GM18519 (cell line): ENCODE data around the gene SLC30A3.

Source experiments
- ATAC-seq: cut with Tn5 transposase; IDR thresholded peaks from one replicate; pipeline ENCODE4 v1.9.1; 2021; ENCODE audit warnings: mild to moderate bottlenecking, moderate library complexity; ENCODE audit not compliant: unreplicated experiment, low FRiP score

SLC30A3 gene

DNA sequence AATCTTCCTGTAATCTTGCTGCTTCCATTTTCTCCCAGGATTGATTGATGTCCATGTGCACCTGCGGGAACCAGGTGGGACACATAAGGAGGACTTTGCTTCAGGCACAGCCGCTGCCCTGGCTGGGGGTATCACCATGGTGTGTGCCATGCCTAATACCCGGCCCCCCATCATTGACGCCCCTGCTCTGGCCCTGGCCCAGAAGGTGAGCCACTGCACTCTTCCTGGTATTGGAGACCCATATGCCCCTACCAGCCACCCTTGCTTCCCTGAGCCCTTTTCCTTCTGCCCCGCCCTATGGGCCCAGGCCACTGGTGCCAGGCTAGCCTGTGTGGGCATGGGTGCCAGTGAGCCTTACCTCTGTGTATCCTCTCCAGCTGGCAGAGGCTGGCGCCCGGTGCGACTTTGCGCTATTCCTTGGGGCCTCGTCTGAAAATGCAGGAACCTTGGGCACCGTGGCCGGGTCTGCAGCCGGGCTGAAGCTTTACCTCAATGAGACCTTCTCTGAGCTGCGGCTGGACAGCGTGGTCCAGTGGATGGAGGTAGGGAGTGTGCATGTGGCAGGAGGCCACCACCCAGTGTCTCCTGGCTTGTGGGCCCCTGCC, 25.4 kb downstream of the SLC30A3 start:
- no peak for ATAC-seq

DNA sequence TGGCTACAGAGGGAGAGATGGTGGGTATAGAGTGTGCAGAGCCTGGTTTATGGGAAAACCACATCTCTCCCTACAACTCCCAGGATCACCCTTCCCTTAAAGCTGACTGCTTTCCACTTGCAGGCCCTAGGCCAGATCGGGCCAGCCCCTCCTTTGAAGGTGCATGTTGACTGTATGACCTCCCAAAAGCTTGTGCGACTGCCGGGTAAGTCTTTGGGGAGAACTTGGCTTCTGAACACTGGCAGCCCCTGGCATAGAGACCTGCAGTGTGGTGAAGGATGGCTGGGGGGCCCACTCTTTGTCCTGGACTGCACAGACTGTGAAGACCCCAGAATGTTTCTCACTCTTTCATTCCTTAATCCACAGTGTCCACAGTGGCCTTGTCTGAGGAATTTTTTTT, 26.2 kb downstream of the SLC30A3 start:
- no peak for ATAC-seq

DNA sequence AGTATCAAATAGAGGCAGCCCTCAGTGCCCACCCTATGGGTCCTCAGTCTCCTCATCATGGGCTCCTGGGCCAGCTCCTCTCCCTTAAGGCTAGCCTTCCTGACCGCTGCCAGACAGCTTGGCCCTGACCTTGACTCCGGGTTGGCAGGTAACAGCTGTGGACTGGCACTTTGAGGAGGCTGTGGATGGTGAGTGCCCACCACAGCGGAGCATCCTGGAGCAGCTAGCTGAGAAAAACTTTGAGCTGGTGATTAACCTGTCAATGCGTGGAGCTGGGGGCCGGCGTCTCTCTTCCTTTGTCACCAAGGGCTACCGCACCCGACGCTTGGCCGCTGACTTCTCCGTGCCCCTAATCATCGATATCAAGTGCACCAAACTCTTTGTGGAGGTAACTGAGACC, 26.7 kb downstream of the SLC30A3 start:
- ATAC-seq: no peak

DNA sequence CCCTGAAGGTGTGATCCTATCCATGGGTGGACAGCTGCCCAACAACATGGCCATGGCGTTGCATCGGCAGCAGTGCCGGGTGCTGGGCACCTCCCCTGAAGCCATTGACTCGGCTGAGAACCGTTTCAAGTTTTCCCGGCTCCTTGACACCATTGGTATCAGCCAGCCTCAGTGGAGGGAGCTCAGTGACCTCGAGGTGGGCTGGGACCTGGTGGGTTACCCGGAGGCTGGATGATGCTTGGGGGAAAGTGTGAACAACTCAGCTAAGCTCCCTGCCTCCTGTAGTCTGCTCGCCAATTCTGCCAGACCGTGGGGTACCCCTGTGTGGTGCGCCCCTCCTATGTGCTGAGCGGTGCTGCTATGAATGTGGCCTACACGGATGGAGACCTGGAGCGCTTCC, 29.5 kb downstream of the SLC30A3 start:
- no peak for ATAC-seq

DNA sequence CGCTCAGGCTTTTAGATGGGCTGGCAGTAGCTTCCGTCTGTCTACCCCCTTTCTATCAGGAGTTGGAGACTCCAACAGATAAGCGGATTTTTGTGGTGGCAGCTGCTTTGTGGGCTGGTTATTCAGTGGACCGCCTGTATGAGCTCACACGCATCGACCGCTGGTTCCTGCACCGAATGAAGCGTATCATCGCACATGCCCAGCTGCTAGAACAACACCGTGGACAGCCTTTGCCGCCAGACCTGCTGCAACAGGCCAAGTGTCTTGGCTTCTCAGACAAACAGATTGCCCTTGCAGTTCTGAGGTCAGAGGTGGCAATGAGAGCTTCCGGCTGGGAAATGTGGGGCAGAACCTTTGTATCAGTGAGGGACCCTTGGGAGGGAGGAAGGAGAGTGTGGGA, 30.9 kb downstream of the SLC30A3 start:
- ATAC-seq: no peak

DNA sequence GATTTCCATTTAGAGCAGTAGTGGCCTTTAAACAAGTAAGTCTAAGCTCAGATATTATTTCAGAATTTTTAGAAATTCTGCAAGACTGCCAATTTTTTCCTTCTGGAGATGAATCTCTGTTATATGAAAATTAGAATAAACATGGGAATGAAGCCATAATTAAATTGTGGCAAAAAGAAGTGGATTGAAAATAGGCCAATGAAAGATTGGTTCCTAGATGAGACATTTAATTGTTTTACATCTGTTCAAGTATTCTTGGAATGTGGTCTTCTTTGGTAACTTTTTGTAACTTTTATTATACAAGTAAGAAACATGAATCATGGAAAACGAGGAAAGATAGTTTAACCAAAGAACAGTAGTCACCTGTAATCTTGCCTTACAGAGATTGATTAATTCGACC, 35.3 kb downstream of the SLC30A3 start:
- no peak for ATAC-seq

DNA sequence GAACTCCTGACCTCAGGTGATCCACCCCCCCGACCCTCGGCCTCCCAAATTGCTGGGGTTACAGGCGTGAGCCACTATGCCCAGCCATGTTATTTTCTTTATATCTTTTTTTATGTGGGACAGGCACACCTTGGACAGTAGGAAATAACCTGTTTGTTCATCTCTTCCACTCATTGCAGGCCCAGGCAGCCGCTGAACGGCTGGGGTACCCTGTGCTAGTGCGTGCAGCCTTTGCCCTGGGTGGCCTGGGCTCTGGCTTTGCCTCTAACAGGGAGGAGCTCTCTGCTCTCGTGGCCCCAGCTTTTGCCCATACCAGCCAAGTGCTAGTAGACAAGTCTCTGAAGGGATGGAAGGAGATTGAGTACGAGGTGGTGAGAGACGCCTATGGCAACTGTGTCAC, 37.3 kb downstream of the SLC30A3 start:
- ATAC-seq: no peak

DNA sequence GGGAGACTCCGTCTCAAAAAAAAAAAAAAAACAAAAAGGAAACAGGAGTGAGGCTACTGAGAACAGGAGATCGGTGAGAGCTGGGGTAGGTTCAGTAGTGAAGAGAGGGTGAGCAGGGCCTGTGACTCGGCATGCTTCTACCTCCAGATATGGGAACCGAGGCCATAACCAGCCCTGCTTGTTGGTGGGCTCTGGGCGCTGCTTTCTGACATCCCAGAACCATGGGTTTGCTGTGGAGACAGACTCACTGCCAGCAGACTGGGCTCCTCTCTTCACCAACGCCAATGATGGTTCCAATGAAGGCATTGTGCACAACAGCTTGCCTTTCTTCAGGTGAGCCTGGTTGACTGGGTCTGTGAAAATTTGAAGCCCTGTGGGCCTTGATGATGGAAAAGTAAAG, 39.4 kb downstream of the SLC30A3 start:
- no peak for ATAC-seq

DNA sequence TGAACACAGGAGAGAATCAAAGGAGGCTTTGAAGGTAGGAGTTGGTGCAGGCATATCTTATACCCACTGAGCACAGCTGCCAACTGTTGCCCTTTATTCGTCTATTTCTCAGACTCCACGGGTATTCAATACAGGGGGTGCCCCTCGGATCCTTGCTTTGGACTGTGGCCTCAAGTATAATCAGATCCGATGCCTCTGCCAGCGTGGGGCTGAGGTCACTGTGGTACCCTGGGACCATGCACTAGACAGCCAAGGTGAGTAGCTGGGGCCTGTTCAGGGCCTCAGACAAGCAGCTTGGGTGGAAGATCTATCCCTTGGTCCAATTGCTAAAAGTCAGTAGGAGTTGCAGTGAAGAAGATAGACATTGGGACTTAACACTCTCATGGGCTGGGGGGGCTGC, 40.4 kb downstream of the SLC30A3 start:
- no peak for ATAC-seq

DNA sequence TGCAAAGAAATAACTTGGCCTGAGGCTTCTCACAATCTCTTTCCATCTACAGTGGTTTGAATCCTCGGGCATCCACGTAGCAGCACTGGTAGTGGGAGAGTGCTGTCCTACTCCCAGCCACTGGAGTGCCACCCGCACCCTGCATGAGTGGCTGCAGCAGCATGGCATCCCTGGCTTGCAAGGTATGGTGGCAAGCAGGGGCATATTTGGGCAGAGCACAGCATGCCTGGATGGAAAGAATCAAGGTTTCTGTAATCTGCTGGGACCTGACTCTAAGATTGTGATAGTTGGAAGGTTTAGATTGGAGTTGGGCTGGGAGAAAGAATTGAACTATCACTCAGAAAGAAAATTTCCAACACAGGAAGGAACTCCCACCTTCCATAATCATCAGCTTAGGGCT, 41.7 kb downstream of the SLC30A3 start:
- no peak for ATAC-seq

DNA sequence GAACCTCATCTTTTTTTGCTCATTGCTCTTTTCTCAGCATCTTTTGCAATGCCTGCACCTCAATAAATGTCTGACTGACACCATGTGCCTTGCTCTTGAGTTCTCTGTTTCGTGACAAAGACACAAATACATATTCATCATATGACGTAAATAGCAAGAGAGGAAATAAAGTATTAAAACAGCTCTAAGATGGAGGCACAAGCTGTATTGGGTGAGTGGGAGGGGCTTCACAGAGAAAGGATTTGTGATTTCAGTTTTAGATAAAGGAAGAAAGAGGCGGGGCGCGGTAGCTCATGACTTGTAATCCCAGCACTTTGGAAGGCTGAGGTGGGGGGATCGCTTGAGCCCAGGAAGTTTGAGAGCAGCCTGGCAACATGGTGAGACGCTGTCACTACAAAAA, 42.8 kb downstream of the SLC30A3 start:
- ATAC-seq: no peak

DNA sequence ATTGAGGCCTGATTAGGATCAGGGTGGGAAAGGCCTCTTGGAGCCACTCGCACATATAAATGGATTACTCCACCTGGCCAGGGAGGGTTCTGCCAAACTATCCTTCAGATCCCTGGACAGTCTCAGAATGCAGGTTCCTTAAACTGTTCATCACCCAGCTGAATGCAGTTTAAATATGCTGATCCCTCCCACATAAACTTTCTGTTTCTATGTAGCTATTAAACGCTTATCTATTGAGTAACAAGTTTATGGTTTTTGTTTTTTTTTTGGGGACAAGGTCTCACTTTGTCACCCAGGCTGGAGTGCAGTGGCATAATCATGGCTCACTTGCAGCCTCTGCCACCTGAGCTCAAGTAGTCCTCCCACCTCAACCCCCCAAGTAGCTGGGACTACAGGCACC, 43.8 kb downstream of the SLC30A3 start:
- ATAC-seq: no peak

DNA sequence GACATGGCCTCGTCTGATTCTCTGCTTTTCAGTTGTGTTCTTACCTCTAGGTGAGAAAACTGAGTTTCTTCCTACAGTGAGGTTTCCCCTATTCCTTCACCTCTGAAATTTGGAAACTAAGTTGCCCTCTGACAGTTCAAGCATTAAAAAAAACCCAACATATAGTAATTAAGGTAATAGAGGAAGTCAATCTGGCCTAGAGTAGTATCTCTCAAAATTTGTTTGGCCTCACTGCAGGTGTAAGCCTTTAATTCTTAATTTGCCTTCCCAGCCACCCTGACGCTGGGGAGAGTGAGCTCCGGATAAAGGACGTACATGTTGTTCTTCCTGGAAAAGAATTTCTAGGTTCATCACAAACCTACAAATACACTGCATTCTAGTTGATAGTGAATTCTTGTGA, 44.2 kb downstream of the SLC30A3 start:
- ATAC-seq: no peak

DNA sequence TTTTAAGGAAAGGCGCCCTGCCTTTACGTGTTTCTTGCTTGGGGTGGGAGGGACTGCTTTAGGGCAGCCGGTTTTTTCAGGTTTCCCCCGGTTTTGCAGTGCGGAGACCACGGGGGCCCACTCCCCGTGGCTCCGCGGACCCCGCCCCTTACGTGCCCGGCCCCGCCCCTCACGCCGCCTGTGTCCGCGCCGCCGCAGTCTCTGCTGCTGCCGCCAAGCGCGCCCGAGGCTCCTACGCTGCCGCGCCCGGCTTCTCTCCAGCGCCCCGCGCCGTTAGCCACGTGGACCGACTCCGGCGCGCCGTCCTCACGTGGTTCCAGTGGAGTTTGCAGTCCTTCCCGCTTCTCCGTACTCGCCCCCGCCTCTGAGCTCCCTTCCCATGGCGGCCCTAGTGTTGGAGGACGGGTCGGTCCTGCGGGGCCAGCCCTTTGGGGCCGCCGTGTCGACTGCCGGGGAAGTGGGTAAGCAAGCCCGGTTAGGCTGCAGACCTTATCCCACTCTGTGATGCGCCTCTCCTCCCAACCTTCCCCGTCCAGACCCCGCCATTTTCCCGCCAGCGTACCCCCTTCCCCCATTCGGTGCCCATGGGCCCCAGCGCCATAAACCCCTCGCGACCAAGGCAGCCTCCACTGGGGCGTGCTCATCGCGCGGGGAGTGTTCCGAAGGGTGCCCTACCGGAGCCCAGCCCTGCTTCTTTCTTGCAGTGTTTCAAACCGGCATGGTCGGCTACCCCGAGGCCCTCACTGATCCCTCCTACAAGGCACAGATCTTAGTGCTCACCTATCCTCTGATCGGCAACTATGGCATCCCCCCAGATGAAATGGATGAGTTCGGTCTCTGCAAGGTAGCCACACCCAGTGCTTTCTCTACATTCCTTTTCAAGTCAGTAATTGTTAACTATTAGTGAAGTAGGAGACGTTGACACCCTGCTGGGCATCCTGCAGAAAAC, 45.4 kb downstream of the SLC30A3 start, which contains the start of gene CAD:
Gene CAD (plus strand): TSS at position 197 of the 949 bp plus-strand sequence. CDS start 183 bp downstream, at position 380.
- peak; percentile 44 for ATAC-seq

DNA sequence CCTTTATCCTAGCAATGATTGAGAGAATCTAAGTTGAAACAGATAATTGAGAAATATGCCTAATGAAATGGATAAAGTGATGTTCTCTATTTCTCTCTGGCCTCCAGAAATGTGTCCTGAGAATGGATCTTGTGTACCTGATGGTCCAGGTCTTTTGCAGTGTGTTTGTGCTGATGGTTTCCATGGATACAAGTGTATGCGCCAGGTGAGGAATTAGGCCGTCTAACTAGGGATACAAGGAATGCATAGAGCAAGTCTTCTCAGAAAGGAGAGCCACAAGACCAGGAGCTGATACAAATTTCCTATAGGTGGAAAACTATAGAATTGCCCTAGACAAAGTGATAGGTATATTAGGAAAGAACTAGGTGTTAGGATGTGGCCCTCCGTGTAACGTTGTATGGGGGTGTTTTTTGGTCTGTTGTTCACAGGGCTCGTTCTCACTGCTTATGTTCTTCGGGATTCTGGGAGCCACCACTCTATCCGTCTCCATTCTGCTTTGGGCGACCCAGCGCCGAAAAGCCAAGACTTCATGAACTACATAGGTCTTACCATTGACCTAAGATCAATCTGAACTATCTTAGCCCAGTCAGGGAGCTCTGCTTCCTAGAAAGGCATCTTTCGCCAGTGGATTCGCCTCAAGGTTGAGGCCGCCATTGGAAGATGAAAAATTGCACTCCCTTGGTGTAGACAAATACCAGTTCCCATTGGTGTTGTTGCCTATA, 46.3 kb downstream of the SLC30A3 start:
- no peak for ATAC-seq

DNA sequence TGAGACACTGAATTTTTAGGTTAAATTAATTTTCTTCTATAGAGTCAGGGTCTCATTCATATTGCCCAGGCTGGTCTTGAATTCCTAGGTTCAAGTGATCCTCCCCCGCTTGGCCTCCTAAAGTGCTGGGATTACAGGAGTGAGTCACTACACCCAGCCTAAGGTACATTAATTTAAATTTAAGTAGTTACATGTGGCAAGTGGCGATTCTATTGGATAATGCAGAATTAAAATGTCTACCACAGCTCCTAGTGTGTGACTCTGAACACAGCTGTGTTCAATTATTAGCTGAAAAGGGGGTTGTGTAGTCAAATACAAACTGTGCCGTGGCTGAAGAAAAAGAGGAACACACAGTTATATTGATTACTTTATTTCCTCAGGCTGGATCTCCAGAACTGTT, 47.9 kb downstream of the SLC30A3 start:
- ATAC-seq: no peak

DNA sequence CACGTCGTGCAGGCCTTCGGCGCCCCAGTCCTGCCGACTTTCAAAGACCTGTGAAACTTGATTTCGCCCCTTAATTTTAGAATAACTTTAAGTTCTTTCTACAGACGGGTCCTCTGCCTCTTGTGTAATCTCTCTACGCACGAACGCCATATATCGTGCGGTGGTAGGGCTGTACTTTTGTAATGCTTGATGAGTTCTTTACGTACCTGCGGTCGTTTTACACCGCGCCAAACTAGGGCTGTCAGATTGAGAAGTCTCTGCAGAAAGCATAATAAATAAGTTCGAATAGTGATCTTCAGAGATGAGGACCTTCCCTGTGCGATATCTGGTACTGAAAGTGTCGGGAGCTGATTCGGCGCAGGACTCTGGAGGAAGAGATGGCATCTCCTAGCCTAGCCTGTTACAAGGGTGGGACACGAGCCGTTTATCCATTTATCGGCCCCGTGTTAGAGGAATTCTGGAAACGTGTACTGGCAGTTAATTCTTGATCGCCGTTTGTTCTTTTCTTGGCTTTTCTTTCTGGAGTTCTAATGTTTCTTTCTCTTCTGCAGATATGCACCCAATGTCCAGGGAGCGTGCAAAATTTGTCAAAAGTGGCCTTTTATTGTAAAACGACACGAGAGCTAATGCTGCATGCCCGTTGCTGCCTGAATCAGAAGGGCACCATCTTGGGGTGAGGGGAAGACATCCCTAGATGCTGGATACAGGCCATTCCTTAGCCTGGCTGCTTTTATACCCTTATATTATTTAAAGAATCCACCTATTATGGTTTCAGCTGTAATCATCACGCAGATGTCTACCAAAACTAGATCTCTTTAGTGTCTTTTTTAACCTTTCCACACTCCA, 50.0 kb downstream of the SLC30A3 start:
- ATAC-seq: peak; percentile 8

DNA sequence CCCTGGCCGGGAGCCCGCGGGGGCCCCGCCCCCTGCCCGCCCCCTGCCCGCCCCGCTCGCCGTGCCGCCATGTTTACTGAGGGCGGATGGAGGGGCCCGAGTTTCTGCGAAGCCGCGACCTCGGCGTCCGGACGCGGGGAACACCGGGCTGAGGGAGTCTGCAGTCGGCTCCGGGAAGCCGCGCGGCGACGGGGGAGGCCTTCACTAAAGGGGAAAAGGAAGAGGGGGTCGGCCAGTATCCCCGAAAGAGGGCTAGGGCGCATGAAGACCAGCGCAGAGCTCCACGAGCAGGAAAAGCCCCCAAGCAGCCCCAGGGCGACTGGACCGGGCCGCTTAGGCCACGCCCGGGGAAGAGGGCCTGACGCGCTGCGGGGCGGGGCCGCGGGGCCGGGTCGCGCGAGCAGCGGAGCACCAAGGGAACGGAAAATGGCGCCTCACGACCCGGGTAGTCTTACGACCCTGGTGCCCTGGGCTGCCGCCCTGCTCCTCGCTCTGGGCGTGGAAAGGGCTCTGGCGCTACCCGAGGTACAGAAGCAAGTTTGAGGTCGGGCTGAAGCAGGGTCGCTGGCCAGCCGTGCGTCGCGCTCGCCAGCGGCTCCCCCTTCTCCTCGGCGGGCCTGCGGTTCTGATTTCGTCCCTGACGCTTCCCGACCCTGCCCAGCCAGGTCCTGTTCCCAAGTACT, 50.8 kb downstream of the SLC30A3 start, which contains the start of the genes ATRAID and SLC5A6:
Gene ATRAID (plus strand): TSS at position 99 of the 683 bp plus-strand sequence. CDS start 328 bp downstream, at position 427.
Gene SLC5A6 (minus strand): TSS at position 326 of the 683 bp plus-strand sequence. CDS start 4,618 bp downstream, outside the sequence.
- ATAC-seq: peak; percentile 52

DNA sequence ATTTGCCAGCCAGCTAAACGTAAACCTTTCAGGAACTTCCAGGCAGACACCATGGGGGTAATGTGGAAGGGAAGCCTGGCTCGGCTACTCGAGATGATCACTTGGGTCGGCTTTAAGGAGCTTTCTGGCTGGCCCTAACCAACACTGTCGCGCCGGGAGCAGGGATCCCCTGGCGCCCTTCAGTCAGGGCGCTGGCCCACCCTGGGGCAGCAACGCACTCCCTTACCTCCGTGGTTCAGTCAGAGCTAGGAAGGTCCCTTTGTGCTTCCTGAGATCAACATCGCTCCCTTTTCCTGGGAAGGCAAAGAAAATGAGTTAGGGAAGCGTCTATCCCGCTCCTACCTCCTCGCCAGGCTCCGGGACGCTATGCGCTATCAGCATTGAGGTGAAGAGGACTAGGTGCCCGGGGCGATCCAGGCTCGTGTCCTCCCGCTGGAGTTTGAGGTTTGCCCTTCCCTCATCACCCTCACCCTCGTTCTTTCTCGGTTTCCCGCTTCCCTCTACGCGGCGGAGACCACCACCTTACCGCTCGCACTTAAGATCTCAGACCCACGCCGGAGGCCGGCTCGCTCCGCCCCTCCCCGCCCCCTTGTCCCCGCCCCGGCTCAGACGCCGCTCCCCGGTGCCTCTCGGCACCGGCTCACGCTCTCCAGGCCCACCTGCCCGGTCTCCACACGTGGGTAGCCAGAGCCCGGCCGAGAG, 51.5 kb downstream of the SLC30A3 start:
- no peak for ATAC-seq
